ENCODE results near the gene PHACTR1.

- TF ChIP-seq BHLHE40 (IDR thresholded peaks at IDR 0.05; ENCODE audit: borderline replicate concordance) (no peak), SUZ12 (IDR thresholded peaks at IDR 0.05) (no peak), NFRKB (IDR thresholded peaks at IDR 0.05) (no peak), FOXM1 (IDR thresholded peaks at IDR 0.05; ENCODE audit: borderline replicate concordance) (no peak), CTBP1 (IDR thresholded peaks at IDR 0.05; ENCODE audit: borderline replicate concordance) (no peak), SP1 (IDR thresholded peaks at IDR 0.05) (no peak), LEF1 (IDR thresholded peaks at IDR 0.05; ENCODE audit: borderline replicate concordance) (no peak), TARDBP (IDR thresholded peaks at IDR 0.05) (no peak), FOXA1 (IDR thresholded peaks at IDR 0.05) (no peak)
Measured at GRCh38 chr6:13024616-13025015, 308.0 kb downstream of the PHACTR1 start.
